ENCODE data around the gene PSME3.
"Not testable (repeated sequence)": the region's sequence is repeated elsewhere in the genome, so short reads cannot be mapped to it uniquely, and the experiment has no call there.

The PSME3 gene

DNA sequence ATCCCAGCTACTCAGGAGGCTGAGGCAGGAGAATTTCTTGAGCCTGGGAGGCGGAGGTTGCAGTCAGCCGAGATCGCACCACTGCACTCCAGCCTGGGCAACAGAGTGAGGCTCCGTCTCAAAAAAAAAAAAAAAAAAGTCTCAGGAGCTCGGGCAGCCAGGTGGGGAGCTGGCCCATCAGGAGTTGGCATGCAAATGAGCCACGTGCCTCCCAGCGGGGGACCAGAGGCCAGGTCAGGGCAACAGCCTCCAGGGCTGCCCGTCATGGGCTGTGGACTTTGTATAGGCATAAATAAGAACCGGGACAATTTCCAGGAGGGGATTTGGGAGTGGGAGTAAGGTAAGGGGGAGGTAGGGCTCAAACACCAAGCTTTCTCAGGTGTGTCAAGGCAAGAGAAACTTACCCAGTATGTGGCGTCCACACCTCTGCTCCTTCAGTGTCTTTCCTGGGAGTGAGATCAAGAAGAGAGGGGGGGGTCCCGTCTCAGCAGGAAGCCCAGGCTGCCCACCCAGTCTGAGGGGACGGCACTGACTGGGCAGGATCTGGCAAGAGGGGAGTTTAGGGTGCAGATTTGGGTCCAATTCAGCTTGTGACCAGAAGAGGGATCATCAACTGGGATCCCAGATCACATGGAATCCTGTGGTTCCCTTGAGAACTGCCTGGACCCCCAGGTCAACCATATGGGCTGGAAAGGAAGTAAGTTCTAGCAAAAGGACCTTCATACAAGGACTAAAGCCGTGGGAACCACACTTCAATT, 45.1 kb downstream of the PSME3 start:
- DNase-seq (ENCODE audit: low read depth in 2 of 2), result no peak

DNA sequence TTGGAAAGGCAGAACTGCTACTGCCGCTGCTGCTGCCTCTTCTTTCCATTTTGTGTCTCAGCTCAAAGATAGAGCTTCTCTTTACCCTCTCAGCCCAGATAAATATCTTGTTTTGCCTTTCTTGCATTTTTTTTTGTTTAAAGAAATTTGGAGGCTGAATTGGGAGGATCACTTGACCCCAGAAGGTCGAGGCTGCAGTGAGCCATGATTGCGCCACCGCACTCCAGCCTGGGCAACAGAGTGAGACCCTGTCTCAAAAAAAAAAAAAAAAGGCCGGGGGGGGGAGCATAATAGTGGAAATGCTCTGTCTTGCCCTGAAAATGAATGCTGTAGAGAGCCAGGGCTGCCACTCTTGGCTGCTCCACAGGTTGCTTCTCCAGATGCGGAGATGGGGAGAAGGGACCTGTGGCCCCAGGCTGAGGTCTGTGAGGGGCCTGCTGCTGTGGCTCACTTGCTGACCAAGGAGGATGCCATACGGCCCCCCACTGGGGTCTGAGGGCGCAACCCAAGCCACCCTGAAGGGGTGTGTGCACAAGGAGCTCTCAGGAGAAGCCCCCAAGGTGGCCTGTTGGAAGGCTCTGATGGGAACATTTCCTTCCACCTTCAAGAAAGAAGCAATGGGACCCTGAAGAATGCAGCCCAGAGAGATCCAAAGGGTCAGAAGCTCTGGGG, 45.9 kb downstream of the PSME3 start:
- DNase-seq (ENCODE audit: low read depth in 2 of 2), result no peak

DNA sequence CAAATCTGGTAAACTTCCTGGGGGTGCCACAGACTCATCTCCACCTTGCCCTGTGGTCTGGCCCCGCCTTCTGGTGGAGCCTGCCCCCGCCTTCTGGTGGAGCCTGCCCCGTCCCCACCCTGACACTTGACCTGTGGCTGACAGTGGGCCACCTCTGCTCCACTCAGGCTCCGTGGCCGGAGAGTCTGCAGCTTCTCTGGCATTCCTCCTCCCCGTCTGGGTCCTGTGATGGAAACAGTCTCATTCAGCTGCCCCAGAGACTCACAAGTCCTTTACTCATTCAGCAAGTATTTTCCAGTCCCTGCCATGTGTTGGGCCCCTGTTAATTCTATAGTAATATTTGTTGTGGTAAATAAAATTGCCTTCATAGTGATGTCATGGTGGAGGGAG, 46.4 kb downstream of the PSME3 start:
- DNase-seq (ENCODE audit: low read depth in 2 of 2), result no peak

DNA sequence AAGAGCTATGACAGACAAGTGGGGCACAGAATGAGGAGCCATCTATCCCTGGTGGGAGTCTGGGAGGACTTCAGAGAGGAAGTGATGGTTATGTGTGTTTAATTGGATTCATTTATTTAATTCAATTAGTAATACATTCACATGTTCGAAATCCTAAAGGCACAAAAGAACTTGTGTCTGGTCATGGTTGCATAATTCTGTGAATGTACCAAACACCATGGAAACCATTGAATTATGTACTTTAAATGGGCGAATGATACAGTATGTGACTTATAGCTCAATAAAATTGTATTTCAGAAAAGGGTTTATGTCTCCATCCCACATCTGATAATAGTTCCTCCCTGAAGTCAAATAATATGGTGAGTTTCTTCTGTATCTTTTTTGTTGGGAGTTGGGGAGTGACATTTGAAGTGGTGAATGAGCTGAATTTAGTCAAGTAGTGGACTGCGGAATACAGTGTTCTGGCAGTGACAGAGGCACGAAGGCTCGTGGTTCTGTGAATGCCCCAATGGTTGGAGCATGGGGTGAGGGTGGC, 47.6 kb downstream of the PSME3 start:
- no peak for DNase-seq (ENCODE audit: low read depth in 2 of 2)

DNA sequence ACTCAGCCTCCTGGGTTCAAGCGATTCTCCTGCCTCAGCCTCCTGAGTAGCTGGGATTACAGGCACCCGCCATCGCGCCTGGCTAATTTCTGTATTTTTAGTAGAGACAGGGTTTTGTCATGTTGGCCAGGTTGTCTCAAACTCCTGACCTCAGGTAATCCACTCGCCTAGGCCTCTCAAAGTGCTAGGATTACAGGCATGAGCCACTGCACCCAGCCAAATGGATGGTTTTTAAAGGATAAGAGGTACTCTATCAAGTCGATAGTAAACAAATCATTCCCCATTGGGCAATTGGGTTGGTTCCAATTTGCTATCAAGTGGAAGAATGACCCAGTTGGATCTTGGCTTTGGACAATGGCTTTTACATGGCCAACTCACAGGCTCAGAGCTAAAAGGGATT, 48.5 kb downstream of the PSME3 start:
- DNase-seq (ENCODE audit: low read depth in 2 of 2), result not testable (repeated sequence)

DNA sequence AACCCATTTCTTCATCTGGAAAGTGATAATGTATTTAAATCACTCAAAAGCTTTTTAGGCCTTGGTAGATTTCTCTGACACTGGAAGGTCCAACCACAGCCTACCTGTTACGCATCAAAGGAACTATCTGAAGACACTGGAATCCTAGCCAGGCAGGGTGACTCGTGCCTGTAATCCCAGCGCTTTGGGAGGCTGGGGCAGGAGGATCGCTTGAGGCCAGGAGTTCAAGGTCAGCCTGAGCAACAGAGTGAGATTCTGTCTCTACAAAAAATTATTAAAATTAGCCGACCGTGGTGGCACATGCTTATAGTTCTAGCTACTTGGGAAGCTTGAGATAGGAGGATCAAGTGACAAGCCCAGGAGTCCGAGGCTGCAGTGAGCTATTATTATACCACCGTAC, 49.0 kb downstream of the PSME3 start:
- DNase-seq (ENCODE audit: low read depth in 2 of 2), result no peak

DNA sequence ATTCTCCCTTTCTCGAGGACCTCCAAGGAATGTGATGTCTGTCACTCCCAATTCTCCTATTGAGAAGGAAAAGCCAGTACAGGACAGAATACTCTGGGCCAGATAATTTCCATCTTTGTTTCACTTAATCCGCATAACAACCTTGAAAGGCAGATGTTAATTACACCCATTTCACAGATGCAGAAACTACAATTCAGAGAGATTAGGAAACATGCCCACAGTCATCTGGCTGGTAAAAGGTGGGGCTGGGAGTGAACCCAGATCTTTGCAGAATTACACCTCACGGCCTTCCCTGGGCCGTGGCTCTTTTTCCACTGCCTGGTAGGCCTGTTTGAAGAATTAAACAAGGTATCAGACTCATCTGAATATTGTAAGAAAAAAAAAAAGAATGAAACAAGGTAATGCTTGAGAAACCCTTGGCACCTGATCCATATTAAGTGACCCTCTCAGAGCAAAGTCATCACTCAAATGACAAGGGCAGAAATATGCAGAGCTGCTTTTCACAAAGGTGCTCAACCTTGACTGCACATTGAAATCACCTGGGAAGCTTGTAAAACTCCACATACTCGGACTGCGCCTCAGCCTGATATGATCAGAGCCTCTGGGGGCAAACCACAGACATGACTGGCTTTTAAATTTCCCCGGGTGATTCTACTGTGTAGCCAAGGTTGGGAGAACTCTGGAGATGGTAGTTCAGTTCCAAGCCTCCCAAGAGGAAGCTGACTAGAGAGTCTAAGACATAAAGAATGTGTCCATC, 50.8 kb downstream of the PSME3 start:
- no peak for DNase-seq (ENCODE audit: low read depth in 2 of 2)

DNA sequence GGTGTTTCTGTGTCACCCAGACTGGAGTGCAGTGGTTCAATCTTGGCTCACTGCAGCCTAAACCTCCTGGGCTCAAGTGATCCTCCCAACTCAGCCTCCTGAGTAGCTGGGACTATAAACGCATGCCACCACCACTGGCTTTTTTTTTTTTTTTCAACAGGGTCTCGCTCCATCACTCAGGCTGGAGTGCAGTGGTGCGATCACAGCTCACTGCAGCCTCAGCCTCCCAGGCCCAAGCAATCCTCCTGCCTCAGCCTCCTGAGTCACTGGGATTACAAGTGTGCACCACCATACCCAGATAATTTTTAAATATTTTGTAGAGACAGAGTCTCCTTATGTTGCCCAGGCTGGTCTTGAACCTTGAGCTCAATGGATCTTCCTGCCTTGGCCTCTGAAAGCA, 52.6 kb downstream of the PSME3 start:
- not testable (repeated sequence) for DNase-seq (ENCODE audit: low read depth in 2 of 2)

DNA sequence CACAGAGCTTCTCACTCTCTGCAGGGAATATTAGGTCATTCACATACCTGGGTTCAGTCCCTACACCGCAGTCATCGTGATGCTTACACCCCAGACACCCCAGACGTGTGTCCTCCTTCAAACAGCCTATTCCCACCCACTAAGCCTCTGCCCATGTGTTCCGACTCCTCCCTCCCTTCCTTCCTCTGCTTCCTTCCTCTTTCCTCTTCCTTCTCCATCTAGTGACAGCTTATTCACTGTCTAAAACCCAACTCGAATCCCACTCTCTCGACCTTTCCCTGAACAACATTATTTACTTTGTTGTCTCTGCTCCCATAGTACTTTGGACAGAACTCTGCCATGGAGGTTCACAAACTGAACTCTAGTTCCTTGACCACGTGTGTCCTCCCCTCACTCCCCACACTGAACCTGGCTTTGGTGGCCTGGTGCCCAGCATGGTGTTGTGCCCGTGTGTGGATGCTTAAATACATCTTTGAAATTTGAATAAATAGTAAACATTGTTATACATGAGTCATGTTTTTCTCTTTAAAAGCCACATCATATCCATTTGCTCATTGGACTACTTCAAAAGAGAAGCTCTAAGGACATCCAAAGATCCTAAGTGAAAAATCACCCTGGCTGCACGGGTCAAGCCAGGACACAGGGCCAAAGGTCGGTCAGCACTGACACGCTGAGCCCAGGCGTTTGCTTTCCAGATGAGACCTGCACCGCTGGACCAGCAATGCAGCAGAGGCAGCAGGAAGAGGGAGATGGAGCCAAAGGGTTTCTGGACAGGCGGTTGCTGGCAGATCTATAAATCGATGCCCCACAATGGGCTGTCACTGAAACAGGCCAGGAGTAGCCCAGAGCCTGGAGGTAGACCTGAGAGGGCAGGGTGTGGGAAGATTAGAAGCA, 53.3 kb downstream of the PSME3 start:
- no peak for DNase-seq (ENCODE audit: low read depth in 2 of 2)

DNA sequence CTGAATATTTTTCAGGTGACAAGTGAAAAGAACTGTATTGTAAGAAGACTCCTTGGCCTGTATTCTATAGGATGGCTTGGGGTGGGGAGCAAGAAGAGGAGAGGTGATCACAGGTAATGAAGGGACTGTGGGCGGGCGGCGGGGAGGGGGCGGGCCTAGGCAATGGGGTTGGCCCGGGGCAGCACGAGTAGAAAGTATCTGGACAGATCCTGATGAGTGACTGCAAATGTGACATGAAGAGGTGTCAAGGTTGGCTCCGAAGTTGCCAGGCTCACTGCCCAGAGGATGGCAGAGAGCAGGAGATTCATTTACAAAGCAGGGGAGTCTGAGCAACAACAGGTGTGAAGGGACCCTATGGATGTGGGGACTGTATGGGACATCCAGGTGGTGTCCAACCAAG, 56.6 kb downstream of the PSME3 start:
- DNase-seq (ENCODE audit: low read depth in 2 of 2), result no peak

DNA sequence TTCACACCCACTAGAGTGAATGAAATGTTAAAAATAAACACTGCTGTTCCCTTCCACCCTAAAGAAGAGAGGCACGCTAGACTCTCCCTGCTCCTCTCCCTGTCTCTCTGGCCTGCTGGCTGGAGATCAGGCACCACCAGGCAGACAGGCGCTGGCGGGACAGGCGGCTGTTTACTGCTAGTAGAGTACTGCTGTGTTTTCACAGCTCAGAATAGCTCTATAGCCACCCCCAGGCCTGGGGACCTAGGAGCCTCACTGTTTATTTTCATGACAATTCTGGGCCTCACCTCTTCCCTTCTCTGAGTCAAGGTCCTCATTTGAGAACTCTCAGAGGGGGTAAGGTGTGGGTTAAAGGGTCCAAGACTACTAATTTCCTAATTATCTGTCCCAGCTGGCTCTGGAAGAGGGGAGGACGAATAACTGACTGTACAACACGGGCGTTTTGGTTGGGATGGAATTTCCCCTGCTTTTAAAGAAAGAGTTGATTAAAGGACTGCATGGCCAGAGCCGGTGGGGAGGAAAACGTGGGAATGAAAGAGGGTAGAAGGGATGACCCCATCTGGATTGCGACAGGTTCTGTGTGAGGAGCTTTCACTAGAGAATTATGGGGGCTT, 58.4 kb downstream of the PSME3 start:
- no peak for DNase-seq (ENCODE audit: low read depth in 2 of 2)

DNA sequence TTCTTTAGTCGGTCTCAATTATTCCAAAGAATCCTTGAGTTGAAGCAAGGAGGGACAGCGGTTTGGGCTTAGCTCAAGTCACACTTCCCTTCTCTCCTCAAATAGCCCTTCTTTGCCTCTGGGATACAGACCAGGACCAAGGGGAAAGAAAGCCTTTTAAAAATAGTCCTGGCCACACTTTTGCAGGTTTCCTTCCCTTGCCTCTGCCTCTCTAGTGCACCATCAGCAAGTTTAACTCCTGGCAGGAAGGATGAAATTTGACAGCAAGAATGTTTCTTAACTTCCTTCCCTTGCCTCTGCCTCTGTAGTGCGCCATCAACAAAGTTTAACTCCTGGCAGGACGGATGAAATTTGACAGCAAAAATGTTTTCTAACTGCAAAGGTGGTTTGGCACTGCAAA, 60.2 kb downstream of the PSME3 start:
- DNase-seq (ENCODE audit: low read depth in 2 of 2), result no peak
